ENCODE data around the gene G3BP2. TPM values are rescaled to one million over a fixed set of nuclear protein-coding genes. Genes with fewer than 3 reads are reported as not detected.
"Not testable (repeated sequence)": the region's sequence is repeated elsewhere in the genome, so short reads cannot be mapped to it uniquely, and the experiment has no call there.

The G3BP2 gene
- total and polyA plus RNA-seq, 2 donors from 2014 or later: 31.4 to 111 TPM

GRCh38 chr4:75696071-75696470 is 22.9 kb upstream of the G3BP2 start:
- intact Hi-C loops (cut with DNase I): no loop called here
- no peaks in the 10 kb centered on the region for H3K4me1 ChIP-seq (ENCODE audit: control insufficient read depth in 2 of 3, insufficient read depth in 2 of 3, low read depth in 1 of 3, low read length in 3 of 3)
- no peak overlapping the region for H3K4me3 ChIP-seq (ENCODE audit: low read length in 3 of 3)
- no peak overlapping the region for H3K27ac ChIP-seq (ENCODE audit: low read depth in 2 of 2, low read length in 2 of 2)
- no peak for FAIRE-seq
- no peak overlapping the region for H3K9ac ChIP-seq (ENCODE audit: low read length in 3 of 3)
- H3K36me3 ChIP-seq (ENCODE audit: control insufficient read depth in 2 of 3, insufficient read depth in 3 of 3, low read length in 3 of 3): no peaks in the 10 kb centered on the region
- H3K9me3 ChIP-seq (ENCODE audit: control insufficient read depth in 2 of 3, insufficient read depth in 1 of 3, low read length in 3 of 3): no peaks in the 10 kb centered on the region
- no peak for TF ChIP-seq CTCF (IDR thresholded peaks at IDR 0.05; ENCODE audit: borderline replicate concordance, extremely low read depth, insufficient read depth)
- H3K27me3 ChIP-seq (ENCODE audit: control insufficient read depth, insufficient read depth, low read length): no peaks in the 10 kb centered on the region
- DNase-seq: peak in 3 of 5 donors; percentile 30 to 33 (median 32)

- H3K36me3 ChIP-seq (ENCODE audit: control insufficient read depth in 2 of 3, insufficient read depth in 3 of 3, low read length in 3 of 3); H3K27me3 ChIP-seq (ENCODE audit: control insufficient read depth, insufficient read depth, low read length); DNase-seq; H3K4me1 ChIP-seq (ENCODE audit: control insufficient read depth in 2 of 3, insufficient read depth in 2 of 3, low read depth in 1 of 3, low read length in 3 of 3); FAIRE-seq; H3K9me3 ChIP-seq (ENCODE audit: control insufficient read depth in 2 of 3, insufficient read depth in 1 of 3, low read length in 3 of 3); H3K27ac ChIP-seq (ENCODE audit: low read depth in 2 of 2, low read length in 2 of 2); H3K9ac ChIP-seq (ENCODE audit: low read length in 3 of 3); H3K4me3 ChIP-seq (ENCODE audit: low read length in 3 of 3); intact Hi-C loops (cut with DNase I): not testable (repeated sequence)
These were observed 18.9 kb upstream of the G3BP2 start for GRCh38 chr4:75692066-75692465.

GRCh38 chr4:75687125-75687524 is 13.9 kb upstream of the G3BP2 start:
- DNase-seq; H3K27ac ChIP-seq (ENCODE audit: low read depth in 2 of 2, low read length in 2 of 2); H3K36me3 ChIP-seq (ENCODE audit: control insufficient read depth in 2 of 3, insufficient read depth in 3 of 3, low read length in 3 of 3); H3K27me3 ChIP-seq (ENCODE audit: control insufficient read depth, insufficient read depth, low read length); H3K4me3 ChIP-seq (ENCODE audit: low read length in 3 of 3); intact Hi-C loops (cut with DNase I); H3K9ac ChIP-seq (ENCODE audit: low read length in 3 of 3); H3K9me3 ChIP-seq (ENCODE audit: control insufficient read depth in 2 of 3, insufficient read depth in 1 of 3, low read length in 3 of 3); FAIRE-seq; H3K4me1 ChIP-seq (ENCODE audit: control insufficient read depth in 2 of 3, insufficient read depth in 2 of 3, low read depth in 1 of 3, low read length in 3 of 3): not testable (repeated sequence)

- intact Hi-C loops (cut with DNase I): no loop called here
- H3K27ac ChIP-seq (ENCODE audit: low read depth in 2 of 2, low read length in 2 of 2): no peak overlapping the region
- H3K9ac ChIP-seq (ENCODE audit: low read length in 3 of 3): no peak overlapping the region
- H3K9me3 ChIP-seq (ENCODE audit: control insufficient read depth in 2 of 3, insufficient read depth in 1 of 3, low read length in 3 of 3): no peaks in the 10 kb centered on the region
- DNase-seq (no peak), FAIRE-seq (no peak)
- no peak overlapping the region for H3K4me3 ChIP-seq (ENCODE audit: low read length in 3 of 3)
- H3K27me3 ChIP-seq (ENCODE audit: control insufficient read depth, insufficient read depth, low read length): no peaks in the 10 kb centered on the region
- H3K36me3 ChIP-seq (ENCODE audit: control insufficient read depth in 2 of 3, insufficient read depth in 3 of 3, low read length in 3 of 3): no peaks in the 10 kb centered on the region
- no peak for TF ChIP-seq CTCF (IDR thresholded peaks at IDR 0.05; ENCODE audit: borderline replicate concordance, extremely low read depth, insufficient read depth)
- no peaks in the 10 kb centered on the region for H3K4me1 ChIP-seq (ENCODE audit: control insufficient read depth in 2 of 3, insufficient read depth in 2 of 3, low read depth in 1 of 3, low read length in 3 of 3)
These were observed 13.1 kb upstream of the G3BP2 start for GRCh38 chr4:75686346-75686745.
